ENCODE measurements around the gene SST.
"Not testable (repeated sequence)": the region's sequence is repeated elsewhere in the genome, so short reads cannot be mapped to it uniquely, and the experiment has no call there.

SST gene

DNA sequence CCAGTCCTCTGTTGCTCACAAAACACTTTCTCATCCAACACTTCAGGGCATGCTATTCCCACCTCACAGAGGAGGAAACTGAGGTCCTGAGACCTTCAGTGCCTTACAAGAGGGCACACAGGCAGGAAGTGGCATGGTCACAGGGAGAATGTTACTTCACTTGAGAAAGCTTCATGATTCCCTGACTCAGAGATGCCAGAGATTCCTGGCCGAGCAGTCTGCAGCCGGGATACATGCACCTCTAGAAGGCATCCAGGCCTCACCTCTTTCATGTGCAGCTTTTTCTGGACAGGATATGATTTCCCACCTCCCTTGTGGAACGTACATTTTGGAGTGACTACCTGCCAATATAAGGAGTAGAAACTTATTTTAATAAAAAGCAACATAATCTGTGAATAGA lies 2.8 kb upstream of the SST start:
- no peak for DNase-seq (ENCODE audit: low spot score in 2 of 2)
- in situ Hi-C loops (cut with MboI; ENCODE audit: low sequenced_read_pairs), result loop anchor here (10.0 kb wide), 1 partner anchor 448 kb away; no protein-coding TSS in a partner anchor

DNA sequence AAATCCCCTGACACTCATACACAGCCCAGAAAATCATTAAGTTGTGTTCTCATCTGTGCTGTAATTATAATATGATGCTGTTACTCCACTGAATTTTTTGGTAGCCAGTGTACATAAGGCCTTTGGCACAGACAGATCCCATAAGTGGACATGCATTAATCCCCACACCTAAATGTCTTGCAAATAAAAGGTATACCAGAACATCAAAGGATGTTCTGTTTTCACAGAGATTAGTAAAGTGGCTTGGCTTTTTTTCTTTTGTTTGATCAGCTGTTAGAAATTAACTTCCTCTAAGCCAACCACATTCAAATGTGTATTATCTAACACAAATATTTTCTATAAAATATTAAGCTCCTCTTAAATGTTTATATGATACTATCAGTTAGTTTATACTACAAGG lies 2.7 kb downstream of the SST start:
- H3K36me3 ChIP-seq (replicated peaks), result no peaks in the 10 kb centered on the region
- in situ Hi-C loops (cut with MboI; ENCODE audit: low sequenced_read_pairs), result no loop called here
- no peaks in the 10 kb centered on the region for H3K4me1 ChIP-seq
- DNase-seq (ENCODE audit: low spot score in 2 of 2), result no peak
- no peak overlapping the region for H3K4me3 ChIP-seq
- peaks cover 21% of the 10 kb centered on the region for H3K27me3 ChIP-seq (ENCODE audit: low read depth)
- H3K9me3 ChIP-seq, result no peaks in the 10 kb centered on the region

More for the DNA sequence above, 2.8 kb upstream of the SST start:
- Histone ChIP-seq H3K36me3 (replicated peaks) (no peaks in the 10 kb centered on the region), H3K27me3 (ENCODE audit: low read depth) (peaks cover 13% of the 10 kb centered on the region), H3K4me1 (no peaks in the 10 kb centered on the region), H3K4me3 (no peak overlapping the region), H3K9me3 (no peaks in the 10 kb centered on the region)

DNA sequence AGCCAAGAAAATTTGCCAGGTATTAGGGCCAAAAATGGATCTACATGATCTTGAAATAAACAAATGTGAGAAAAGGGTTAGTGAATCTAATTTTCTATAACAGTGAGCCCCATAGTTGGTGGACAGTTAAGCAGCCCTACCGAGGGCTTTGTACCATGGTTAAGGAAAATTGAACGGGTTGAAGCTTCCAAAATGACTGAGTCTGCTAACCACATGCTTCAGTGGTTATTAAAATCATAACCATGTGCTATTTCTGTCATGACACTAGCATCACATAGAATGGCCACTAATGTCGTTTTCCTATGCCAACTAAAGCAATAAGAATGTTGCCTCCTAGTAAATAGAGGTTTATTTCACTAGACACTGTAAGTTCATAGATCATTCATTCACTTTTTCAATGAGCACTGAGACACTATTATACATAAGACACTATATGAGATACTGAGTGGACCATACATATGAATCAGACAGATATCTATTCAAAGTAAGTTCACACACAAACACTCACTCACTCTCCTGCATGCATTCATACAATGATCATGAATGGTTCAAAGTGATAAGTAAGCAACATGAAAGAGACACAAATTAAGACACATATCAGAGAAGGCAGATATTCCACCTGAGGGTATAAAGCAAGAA lies 4.3 kb downstream of the SST start:
- H3K27me3 ChIP-seq (ENCODE audit: low read depth), result peaks cover 19% of the 10 kb centered on the region
- DNase-seq (ENCODE audit: low spot score in 2 of 2), result no peak
- H3K9me3 ChIP-seq, result no peaks in the 10 kb centered on the region
- H3K4me3 ChIP-seq, result no peak overlapping the region
- in situ Hi-C loops (cut with MboI; ENCODE audit: low sequenced_read_pairs), result no loop called here
- H3K36me3 ChIP-seq (replicated peaks), result no peaks in the 10 kb centered on the region
- no peaks in the 10 kb centered on the region for H3K4me1 ChIP-seq

DNA sequence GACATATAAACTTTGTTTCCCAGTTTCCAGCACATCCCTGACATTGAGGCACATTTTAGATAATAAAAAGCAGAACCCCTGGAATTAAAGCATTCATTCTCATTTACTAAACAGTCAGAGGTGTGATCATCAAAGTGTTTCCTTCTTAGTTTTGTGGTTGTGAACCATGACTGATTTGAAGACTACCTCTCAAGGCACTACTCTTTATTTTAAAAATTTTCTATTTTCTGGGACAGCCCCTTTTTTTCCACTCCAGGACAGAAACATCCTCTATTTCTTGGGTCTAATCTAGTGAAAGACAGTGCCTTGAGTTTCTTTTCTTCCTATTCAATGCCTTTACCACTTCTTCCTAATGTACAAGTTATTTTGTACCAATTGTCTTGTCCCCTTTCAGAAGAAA lies 5.2 kb downstream of the SST start:
- DNase-seq (ENCODE audit: low spot score in 2 of 2), result no peak
- Histone ChIP-seq H3K4me1 (no peaks in the 10 kb centered on the region), H3K9me3 (no peaks in the 10 kb centered on the region), H3K27me3 (ENCODE audit: low read depth) (peaks cover 14% of the 10 kb centered on the region), H3K36me3 (replicated peaks) (no peaks in the 10 kb centered on the region), H3K4me3 (no peak overlapping the region)
- in situ Hi-C loops (cut with MboI; ENCODE audit: low sequenced_read_pairs), result no loop called here

DNA sequence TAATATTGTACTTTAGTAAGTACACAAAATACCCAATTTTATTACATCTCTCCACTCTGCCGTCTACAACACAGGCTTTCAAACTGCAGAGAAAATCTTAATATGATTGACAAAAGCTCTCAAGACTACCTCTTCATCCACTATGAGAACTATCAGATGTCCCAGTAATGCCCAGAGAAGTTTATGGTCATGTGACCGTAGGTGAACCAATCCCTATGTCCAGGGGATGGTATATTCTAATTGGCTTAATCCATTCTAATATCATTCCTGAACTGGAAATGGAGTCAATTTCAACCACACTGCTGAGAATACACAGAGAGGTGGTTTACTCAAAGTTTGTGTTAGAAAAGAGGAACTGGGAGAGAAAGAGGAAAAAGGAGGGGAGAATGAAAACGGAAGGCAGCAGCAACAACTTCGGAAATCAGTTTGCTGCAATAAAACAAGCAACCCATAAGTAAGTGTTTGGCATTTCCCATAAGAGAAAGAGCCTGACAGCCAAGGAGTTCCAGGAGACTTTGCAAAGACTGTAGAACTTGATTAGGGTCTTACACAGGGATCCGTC lies 7.3 kb downstream of the SST start:
- in situ Hi-C loops (cut with MboI; ENCODE audit: low sequenced_read_pairs), result no loop called here
- Histone ChIP-seq H3K27me3 (ENCODE audit: low read depth) (peaks cover 8% of the 10 kb centered on the region; the same call in 1 of the 2 replicates), H3K4me3 (no peak overlapping the region), H3K9me3 (no peaks in the 10 kb centered on the region), H3K36me3 (replicated peaks) (no peaks in the 10 kb centered on the region), H3K4me1 (no peaks in the 10 kb centered on the region)
- no peak for DNase-seq (ENCODE audit: low spot score in 2 of 2)

DNA sequence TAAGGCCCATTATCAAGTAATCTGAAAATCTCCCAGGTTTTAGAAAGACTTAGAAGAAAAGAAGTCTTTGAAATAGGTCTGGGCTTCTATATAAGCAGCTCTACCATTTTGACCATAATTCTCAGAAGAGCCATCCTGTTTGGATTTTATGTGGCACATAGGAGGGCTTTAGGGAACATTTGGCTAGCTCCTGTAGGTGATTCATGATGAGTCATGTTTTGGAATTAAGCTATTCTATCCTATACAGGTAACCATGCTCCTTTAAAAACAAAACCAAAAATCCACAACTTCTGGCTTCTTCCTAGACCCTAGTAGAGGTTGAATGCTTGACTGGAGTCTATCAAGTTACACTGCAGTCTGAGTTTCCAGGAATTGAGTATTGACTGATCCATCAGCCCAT lies 8.9 kb downstream of the SST start:
- in situ Hi-C loops (cut with MboI; ENCODE audit: low sequenced_read_pairs), result no loop called here
- no peak for DNase-seq (ENCODE audit: low spot score in 2 of 2)
- no peaks in the 10 kb centered on the region for H3K36me3 ChIP-seq (replicated peaks)
- H3K9me3 ChIP-seq, result no peaks in the 10 kb centered on the region
- peaks cover 8% of the 10 kb centered on the region; the same call in 1 of the 2 replicates for H3K27me3 ChIP-seq (ENCODE audit: low read depth)
- no peaks in the 10 kb centered on the region for H3K4me1 ChIP-seq
- no peak overlapping the region for H3K4me3 ChIP-seq

DNA sequence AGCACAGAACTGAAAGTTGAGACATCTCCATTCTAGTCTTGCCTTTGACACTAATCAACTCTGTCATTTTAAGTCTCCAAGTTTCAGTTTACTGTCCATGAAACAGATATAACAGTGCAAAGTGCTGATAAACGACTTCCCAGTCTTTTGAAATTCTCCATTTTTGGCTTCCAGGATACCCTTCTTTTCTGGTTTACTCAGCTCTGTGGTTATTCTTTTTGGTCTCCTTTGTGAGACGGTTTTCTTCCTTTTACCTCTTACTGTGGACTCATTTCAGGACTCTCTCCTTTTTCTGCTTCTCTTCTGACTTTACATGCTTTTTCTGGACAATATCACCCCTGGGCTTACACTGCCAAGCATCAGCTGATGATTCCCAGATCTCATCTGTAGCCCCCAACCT lies 18.9 kb downstream of the SST start:
- in situ Hi-C loops (cut with MboI; ENCODE audit: low sequenced_read_pairs), result no loop called here
- 0 out of 2 replicates have a peak, but pooled peaks cover 6% of the 10 kb centered on the region for H3K27me3 ChIP-seq (ENCODE audit: low read depth)

DNA sequence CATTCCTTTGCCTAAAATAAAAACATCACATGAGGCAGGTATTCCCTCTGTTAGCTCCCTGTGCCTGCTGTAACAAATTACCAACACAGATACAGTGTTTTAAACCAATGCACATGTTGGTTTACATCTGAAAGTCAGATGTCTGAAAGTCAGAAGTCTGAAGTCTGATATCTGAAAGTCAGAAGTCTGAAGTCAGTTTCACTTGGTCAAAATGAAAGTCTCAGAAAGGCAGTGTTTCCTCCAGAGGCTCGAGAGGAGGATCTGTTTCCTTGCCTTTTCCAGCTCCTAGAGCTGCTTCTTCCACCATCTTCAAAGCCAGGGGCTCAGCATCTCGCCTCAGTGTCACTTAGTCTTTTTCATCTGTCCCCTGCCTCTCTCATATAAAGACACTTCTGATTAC lies 22.0 kb downstream of the SST start:
- Histone ChIP-seq H3K27me3 (ENCODE audit: low read depth) (0 out of 2 replicates have a peak, but pooled peaks cover 6% of the 10 kb centered on the region), H3K4me3 (no peak overlapping the region), H3K36me3 (replicated peaks) (no peaks in the 10 kb centered on the region), H3K9me3 (no peaks in the 10 kb centered on the region), H3K4me1 (no peaks in the 10 kb centered on the region)
- in situ Hi-C loops (cut with MboI; ENCODE audit: low sequenced_read_pairs), result no loop called here
- no peak for DNase-seq (ENCODE audit: low spot score in 2 of 2)

More for the DNA sequence above, 18.9 kb downstream of the SST start:
- H3K4me1 ChIP-seq, result no peaks in the 10 kb centered on the region
- H3K4me3 ChIP-seq, result no peak overlapping the region
- no peak for DNase-seq (ENCODE audit: low spot score in 2 of 2)
- H3K9me3 ChIP-seq, result no peaks in the 10 kb centered on the region
- no peaks in the 10 kb centered on the region for H3K36me3 ChIP-seq (replicated peaks)

DNA sequence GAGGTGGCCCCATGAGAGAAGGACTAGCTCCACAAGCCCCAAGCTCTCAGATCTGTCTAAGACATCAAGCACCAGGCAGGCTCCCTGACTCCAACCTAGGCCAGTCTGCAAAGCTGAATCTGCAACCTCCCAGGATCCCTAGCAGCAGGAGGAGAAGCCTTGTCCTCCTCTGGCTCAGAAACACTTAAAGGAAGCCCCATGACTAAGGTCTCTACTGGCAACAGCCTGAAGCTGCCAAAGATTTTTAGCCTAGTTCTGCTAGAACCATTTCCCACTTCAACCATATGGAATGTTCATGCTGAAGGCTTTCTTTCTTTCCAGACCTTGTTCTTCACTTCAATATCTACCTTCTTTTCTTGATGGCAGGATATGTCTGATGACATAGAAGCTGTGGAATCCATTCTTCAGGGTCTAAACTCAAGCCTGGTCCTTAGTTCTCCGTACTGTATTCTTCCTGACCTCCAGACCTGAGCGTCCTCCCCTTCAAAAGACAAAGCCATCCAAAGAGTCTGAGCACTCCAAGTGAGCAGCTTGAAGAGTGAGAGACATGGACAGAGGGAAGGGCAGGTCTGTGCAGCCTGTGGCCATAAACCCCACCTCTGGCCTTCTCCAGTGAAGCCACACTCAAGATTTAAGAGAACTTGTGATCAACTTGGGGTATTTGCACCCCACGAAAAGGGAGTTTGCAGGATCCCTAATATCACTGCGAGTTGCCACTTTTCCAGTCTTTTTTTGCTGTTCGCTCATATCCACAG lies 23.1 kb downstream of the SST start:
- Histone ChIP-seq H3K27me3 (ENCODE audit: low read depth) (0 out of 2 replicates have a peak, but pooled peaks cover 6% of the 10 kb centered on the region), H3K4me3 (no peak overlapping the region), H3K4me1 (no peaks in the 10 kb centered on the region), H3K9me3 (no peaks in the 10 kb centered on the region), H3K36me3 (replicated peaks) (no peaks in the 10 kb centered on the region)
- in situ Hi-C loops (cut with MboI; ENCODE audit: low sequenced_read_pairs), result no loop called here
- DNase-seq (ENCODE audit: low spot score in 2 of 2), result no peak

DNA sequence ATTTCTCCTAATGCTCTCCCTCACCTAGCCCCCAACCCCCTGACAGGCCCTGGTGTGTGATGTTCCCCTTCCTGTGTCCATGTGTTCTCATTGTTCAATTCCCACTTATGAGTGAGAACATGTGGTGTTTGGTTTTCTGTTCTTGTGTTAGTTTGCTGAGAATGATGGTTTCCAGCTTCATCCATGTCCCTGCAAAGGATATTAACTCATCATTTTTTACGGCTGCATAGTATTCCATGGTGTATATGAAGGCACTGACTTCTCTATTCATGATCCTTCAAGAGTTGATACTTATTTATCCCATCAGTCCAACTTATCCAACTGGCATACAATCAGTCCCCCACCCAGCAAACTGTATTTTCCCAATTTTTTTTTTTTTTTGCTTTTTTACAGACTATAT lies 24.8 kb downstream of the SST start:
- in situ Hi-C loops (cut with MboI; ENCODE audit: low sequenced_read_pairs); H3K4me3 ChIP-seq; H3K4me1 ChIP-seq; H3K36me3 ChIP-seq (replicated peaks); H3K9me3 ChIP-seq; DNase-seq (ENCODE audit: low spot score in 2 of 2); H3K27me3 ChIP-seq (ENCODE audit: low read depth): not testable (repeated sequence)

DNA sequence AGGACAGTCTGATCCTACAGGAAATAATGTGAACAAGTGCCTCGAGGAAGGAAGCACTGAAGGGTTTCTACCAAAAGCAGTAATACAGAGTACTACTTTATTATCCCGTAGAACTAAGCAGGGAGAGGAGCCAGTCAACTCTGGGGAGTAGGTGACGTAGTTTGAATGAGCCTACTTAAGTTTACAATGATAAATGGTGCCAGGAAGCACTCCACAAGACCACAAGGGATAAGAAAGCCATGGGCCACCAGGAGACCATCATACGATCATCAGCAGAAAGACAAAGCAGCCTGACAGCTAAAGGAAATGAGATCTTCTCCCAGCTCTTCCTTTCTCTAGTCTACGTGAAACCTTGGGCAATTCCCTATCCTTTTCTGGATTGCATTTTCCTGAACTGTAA lies 27.3 kb downstream of the SST start:
- H3K9me3 ChIP-seq, result no peaks in the 10 kb centered on the region
- no peaks in the 10 kb centered on the region for H3K27me3 ChIP-seq (ENCODE audit: low read depth)
- H3K4me3 ChIP-seq, result no peak overlapping the region
- in situ Hi-C loops (cut with MboI; ENCODE audit: low sequenced_read_pairs), result no loop called here
- no peak for DNase-seq (ENCODE audit: low spot score in 2 of 2)
- H3K36me3 ChIP-seq (replicated peaks), result no peaks in the 10 kb centered on the region
- no peaks in the 10 kb centered on the region for H3K4me1 ChIP-seq

DNA sequence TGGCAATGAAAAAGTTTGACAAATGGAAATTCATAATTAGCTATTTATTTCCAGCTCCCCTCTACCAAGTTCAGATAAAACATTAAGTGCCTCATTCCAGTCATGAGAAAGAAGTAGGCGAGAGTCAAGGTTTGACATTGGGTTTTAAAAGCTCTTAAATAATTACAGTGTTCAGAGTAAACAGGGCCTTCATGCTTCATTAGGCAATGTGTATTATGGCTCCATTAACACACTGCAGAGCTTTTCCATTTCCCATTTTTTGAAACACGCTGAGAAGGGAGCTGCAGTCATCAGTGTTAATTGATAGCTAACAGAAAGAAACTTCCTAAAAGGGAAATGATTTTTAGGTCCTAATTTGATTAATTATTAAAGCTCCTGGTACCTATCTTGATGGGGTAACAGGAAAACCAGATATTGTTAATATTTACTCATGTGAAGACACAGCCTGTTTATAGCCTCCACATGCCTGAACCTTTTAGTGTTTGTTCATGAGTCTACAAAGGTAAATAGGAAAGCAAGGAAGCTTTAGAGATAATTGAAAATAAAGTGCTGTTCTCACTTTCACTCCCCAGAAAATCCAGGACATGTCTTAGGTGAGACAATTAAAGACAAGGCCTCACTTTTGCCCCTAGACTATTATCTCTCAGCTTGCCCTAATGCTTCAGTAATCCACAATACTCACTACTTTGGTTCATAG lies 28.7 kb downstream of the SST start:
- H3K4me1 ChIP-seq, result no peaks in the 10 kb centered on the region
- H3K9me3 ChIP-seq, result no peaks in the 10 kb centered on the region
- in situ Hi-C loops (cut with MboI; ENCODE audit: low sequenced_read_pairs), result no loop called here
- H3K27me3 ChIP-seq (ENCODE audit: low read depth), result no peaks in the 10 kb centered on the region
- DNase-seq (ENCODE audit: low spot score in 2 of 2), result no peak
- H3K36me3 ChIP-seq (replicated peaks), result no peaks in the 10 kb centered on the region
- no peak overlapping the region for H3K4me3 ChIP-seq

DNA sequence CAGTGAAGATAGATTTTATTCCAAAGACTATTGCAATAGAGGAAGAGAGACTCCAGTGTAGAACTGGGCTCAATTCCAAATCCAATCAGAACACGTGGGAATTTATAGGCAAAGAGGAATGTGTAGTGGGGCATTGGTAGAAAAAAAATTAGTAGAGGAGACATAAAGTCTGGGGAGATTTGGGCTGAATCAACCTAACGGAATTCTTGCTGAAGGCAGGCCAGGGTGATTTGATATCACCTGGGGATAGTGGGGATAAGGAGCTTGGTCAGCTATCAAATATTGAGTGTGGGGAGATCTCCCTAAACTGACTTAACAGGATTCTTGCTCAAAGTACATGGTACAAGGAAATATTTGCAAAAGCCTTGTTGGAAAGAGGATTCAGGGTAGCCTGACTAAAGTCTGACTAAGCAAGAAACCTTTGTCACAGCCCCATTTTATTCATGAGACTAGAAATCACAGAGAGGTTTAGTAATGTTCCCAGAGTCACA lies 29.6 kb downstream of the SST start:
- H3K36me3 ChIP-seq (replicated peaks), result no peaks in the 10 kb centered on the region
- H3K27me3 ChIP-seq (ENCODE audit: low read depth), result no peaks in the 10 kb centered on the region
- DNase-seq (ENCODE audit: low spot score in 2 of 2), result no peak
- no peaks in the 10 kb centered on the region for H3K4me1 ChIP-seq
- H3K9me3 ChIP-seq, result no peaks in the 10 kb centered on the region
- H3K4me3 ChIP-seq, result no peak overlapping the region
- in situ Hi-C loops (cut with MboI; ENCODE audit: low sequenced_read_pairs), result no loop called here
